Measurements from ENCODE around the gene RPUSD3.

DNA sequence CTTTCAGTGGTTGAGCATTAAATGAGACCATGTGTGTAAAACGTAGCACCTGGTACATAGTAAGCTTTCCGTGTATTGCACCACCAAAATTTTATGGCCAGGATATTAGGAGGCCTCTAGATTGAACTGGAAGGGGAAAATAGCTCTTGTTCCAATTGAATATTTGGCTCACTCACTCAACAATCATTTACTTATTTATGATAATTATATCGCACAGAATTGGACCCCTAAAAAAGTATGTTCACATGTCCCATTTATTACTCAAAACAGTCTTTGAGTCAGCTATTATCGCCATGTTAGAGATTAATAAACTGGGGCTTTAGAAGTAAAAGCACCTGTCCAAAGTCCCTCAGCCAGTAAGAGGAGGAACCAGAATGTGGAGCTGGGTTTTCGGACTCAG, 38.8 kb downstream of the RPUSD3 start:
- TF ChIP-seq, protein P1, sequence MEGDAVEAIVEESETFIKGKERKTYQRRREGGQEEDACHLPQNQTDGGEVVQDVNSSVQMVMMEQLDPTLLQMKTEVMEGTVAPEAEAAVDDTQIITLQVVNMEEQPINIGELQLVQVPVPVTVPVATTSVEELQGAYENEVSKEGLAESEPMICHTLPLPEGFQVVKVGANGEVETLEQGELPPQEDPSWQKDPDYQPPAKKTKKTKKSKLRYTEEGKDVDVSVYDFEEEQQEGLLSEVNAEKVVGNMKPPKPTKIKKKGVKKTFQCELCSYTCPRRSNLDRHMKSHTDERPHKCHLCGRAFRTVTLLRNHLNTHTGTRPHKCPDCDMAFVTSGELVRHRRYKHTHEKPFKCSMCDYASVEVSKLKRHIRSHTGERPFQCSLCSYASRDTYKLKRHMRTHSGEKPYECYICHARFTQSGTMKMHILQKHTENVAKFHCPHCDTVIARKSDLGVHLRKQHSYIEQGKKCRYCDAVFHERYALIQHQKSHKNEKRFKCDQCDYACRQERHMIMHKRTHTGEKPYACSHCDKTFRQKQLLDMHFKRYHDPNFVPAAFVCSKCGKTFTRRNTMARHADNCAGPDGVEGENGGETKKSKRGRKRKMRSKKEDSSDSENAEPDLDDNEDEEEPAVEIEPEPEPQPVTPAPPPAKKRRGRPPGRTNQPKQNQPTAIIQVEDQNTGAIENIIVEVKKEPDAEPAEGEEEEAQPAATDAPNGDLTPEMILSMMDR (IDR thresholded peaks at IDR 0.05) = no peak
- no peak for TF ChIP-seq POLR2A (IDR thresholded peaks at IDR 0.05)

Measured in transverse colon (tissue), 3 donors.